Lower lobe of right lung (tissue), 2 donors: ENCODE results near the gene CAP2. TPM values are rescaled to one million over a fixed set of nuclear protein-coding genes. Genes with fewer than 3 reads are reported as not detected.

Experiments
- ATAC-seq, 2 donors: fragments of 200-7000 bp; cut with Tn5 transposase; one replicate each; pipeline ENCODE4 v1.9.1; 2020 to 2022; ENCODE audit warnings: mild to moderate bottlenecking in 2 of 2, moderate library complexity in 2 of 2
- DNase-seq: peaks from one replicate; pipeline ENCODE4 v3.0.0-alpha.2; 2020
- H3K27ac ChIP-seq: fragments of 200-600 bp; one replicate; pipeline ENCODE4 v1.8.0; 2022
- H3K27me3 ChIP-seq: fragments of 200-600 bp; one replicate; pipeline ENCODE4 v1.8.0; 2022; ENCODE audit warnings: low read depth
- H3K36me3 ChIP-seq: fragments of 200-600 bp; one replicate; pipeline ENCODE4 v1.8.0; 2022; ENCODE audit warnings: mild to moderate bottlenecking
- H3K4me1 ChIP-seq: fragments of 200-600 bp; one replicate; pipeline ENCODE4 v1.8.0; 2022
- H3K4me3 ChIP-seq: fragments of 200-600 bp; one replicate; pipeline ENCODE4 v1.8.0; 2022; ENCODE audit warnings: mild to moderate bottlenecking
- H3K9me3 ChIP-seq: fragments of 200-600 bp; one replicate; pipeline ENCODE4 v1.8.0; 2022
- intact Hi-C: fragments of 100-400 bp; cut with DNase I; formaldehyde crosslinking; loops from one replicate; pipeline ENCODE4 v1.11.0; 2022
- total RNA-seq: library from RNA; stranded (reverse); fragmentation: NEBNext Ultra II Directional; extraction: Animal tissue kit (Norgen Biotek cat#: 25700); gene quantifications from one replicate; pipeline ENCODE4 v1.2.1, GENCODE V29; 2021
- TF ChIP-seq, protein P1 (sequence below): fragments of 200-600 bp; IDR thresholded peaks from one replicate; pipeline ENCODE4 v1.8.0; 2022; ENCODE audit warnings: antibody characterized with exemption, mild to moderate bottlenecking
- donor health status: DM: no; HTN: yes; CAD: no; lungs with severe emphysema.

The CAP2 gene
- total RNA-seq, 1 donor from 2014 or later: 4.7 TPM

DNA sequence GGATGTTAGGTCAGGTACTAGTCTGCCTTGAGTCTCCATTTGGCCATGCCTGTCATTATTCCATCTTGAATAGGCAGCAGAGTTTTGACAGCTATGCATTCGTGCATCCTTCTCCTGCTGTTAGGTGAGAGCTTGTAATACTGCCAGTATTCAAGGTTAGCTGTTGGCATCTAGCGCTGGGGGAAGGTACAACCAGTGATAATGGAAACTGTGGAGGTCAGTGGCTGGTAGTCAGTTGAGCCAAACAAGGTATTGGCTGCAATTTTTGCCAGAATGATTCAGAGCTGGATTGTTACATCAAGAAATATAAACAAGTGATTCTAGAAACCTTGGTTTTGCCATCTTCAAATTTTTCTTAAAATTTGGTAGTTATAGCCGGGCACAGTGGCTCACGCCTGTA lies 213.2 kb downstream of the CAP2 start:
- H3K9me3 ChIP-seq: no peaks in the 10 kb centered on the region
- TF ChIP-seq, protein P1, sequence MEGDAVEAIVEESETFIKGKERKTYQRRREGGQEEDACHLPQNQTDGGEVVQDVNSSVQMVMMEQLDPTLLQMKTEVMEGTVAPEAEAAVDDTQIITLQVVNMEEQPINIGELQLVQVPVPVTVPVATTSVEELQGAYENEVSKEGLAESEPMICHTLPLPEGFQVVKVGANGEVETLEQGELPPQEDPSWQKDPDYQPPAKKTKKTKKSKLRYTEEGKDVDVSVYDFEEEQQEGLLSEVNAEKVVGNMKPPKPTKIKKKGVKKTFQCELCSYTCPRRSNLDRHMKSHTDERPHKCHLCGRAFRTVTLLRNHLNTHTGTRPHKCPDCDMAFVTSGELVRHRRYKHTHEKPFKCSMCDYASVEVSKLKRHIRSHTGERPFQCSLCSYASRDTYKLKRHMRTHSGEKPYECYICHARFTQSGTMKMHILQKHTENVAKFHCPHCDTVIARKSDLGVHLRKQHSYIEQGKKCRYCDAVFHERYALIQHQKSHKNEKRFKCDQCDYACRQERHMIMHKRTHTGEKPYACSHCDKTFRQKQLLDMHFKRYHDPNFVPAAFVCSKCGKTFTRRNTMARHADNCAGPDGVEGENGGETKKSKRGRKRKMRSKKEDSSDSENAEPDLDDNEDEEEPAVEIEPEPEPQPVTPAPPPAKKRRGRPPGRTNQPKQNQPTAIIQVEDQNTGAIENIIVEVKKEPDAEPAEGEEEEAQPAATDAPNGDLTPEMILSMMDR: no peak
- no peaks in the 10 kb centered on the region for H3K27me3 ChIP-seq
- no peak overlapping the region for H3K4me3 ChIP-seq
- H3K4me1 ChIP-seq: peaks cover 15% of the 10 kb centered on the region
- ATAC-seq (no peak), DNase-seq (no peak)
- H3K36me3 ChIP-seq: peaks cover 74% of the 10 kb centered on the region
- no peak overlapping the region for H3K27ac ChIP-seq
- intact Hi-C loops: no loop called here

Other genes starting within 250 kb of the CAP2 start
- gene RBM24, start 112.2 kb upstream of the CAP2 start, total RNA-seq: 1.2 TPM
- gene FAM8A1, start 206.7 kb downstream of the CAP2 start, total RNA-seq: 29.8 TPM